Stomach (tissue), 9 donors: Measurements from ENCODE around the gene OSTN. TPM values are rescaled to one million over a fixed set of nuclear protein-coding genes. Genes with fewer than 3 reads are reported as not detected.

Experiments
- DNase-seq, 2 donors: peaks; one replicate each; pipeline versions ENCODE4 v3.0.0 to v3.0.0-alpha.2; 2013 to 2019
- H3K27ac ChIP-seq, 5 donors: fragments of 200-600 bp in 4 of 5; sonication (generic) in 4 of 5; one replicate each; pipeline ENCODE4 v1.5.1; 2013 to 2019; ENCODE audit warnings: mild to moderate bottlenecking in 1 of 5, moderate library complexity in 1 of 5
- H3K27me3 ChIP-seq, 3 donors: fragments of 200-600 bp; sonication (generic); one replicate each; pipeline ENCODE4 v1.5.1; 2017 to 2019; ENCODE audit warnings: mixed run types in 1 of 3
- H3K36me3 ChIP-seq, 4 donors: fragments of 200-600 bp; sonication (generic); 1 replicate in 3 of 4; 2 replicates in 1 of 4; pipeline ENCODE4 v1.5.1; 2016 to 2019
- H3K4me1 ChIP-seq, 4 donors: fragments of 200-600 bp; sonication (generic); one replicate each; pipeline ENCODE4 v1.5.1; 2016 to 2019
- H3K4me3 ChIP-seq, 4 donors: fragments of 200-600 bp; sonication (generic) in 3 of 4; one replicate each; pipeline ENCODE4 v1.5.1; 2016 to 2019; ENCODE audit warnings: mild to moderate bottlenecking in 1 of 4
- H3K9me3 ChIP-seq, 4 donors: fragments of 200-600 bp; sonication (generic); one replicate each; pipeline ENCODE4 v1.5.1; 2016 to 2019
- EP300 ChIP-seq: sonication (generic); formaldehyde crosslinking; IDR thresholded peaks from one replicate; pipeline ENCODE4 v1.6.1; 2017; ENCODE audit warnings: antibody characterized with exemption
- POLR2A ChIP-seq, 4 donors: fragments of 450-650 bp; IDR thresholded peaks; one replicate each; pipeline ENCODE4 v1.6.1; 2016; ENCODE audit warnings: antibody characterized with exemption in 4 of 4, control low read depth in 2 of 4, mild to moderate bottlenecking in 1 of 4, moderate library complexity in 1 of 4
- POLR2AphosphoS5 ChIP-seq, 3 donors: sonication (generic); formaldehyde crosslinking; IDR thresholded peaks; one replicate each; pipeline ENCODE4 v1.6.1; 2016; ENCODE audit warnings: antibody characterized with exemption in 3 of 3
- WGBS, 5 donors: extraction: QIAGEN DNeasy Blood & Tissue Kit in 3 of 5; methylation state at CpG; one replicate each; pipeline versions ENCODE4 v1.1.5 to v1.1.7; 2013 to 2018; 5-methylcytosine and 5-hydroxymethylcytosine counted together
- intact Hi-C: fragments of 100-400 bp; cut with DNase I; formaldehyde crosslinking; loops from one replicate; pipeline ENCODE4 v1.15.1; 2023; ENCODE audit warnings: low total_unique reads
- polyA plus RNA-seq, 3 donors: library from polyadenylated mRNA; stranded (reverse); fragments of 200-250 nt; gene quantifications; one replicate each; pipeline ENCODE4 v1.2.3, GENCODE V29; 2013
- total RNA-seq, 5 donors: library from RNA; depleted of rRNA; stranded (reverse); fragments of >200 nt; gene quantifications; one replicate each; pipeline versions ENCODE4 v1.1.0 to v1.2.3, GENCODE V29; 2014 to 2016
- TF ChIP-seq, protein P1 (sequence below), 7 experiments: fragments of 450-650 bp in 4 of 7; fragments of 200-600 bp in 3 of 7; sonication (generic) in 3 of 7; IDR thresholded peaks; one replicate each; pipeline ENCODE4 v1.5.1; 2016 to 2019; ENCODE audit warnings: antibody characterized with exemption in 7 of 7, control low read depth in 2 of 7, mild to moderate bottlenecking in 1 of 7
- donor health status: healthy with polysubstance abuse.
- donor health status: Bipolar disorder and iron deficiency.
- donor health status: healthy.

Gene OSTN
- total and polyA plus RNA-seq, 8 donors: 0.03 to 0.18 TPM; not detected in 6

DNA sequence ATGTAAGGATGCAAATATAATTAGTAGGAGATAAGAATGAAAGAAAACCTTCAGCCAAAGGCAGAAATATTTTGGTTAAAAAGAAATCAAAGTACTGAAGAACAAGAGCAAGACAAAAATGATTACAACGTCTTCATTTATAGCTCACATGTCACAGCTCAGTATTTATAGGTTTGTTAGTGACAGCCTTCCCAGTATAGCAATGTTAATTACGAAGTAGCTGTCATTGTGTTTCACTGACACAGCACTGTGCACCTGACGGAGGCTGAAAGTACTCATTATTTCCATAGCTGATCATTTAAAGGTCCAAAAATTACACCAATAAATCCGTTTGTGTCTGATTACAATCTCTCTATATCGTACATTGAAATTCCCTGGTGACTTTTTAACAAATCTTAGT lies 561 bp upstream of the OSTN start:
- intact Hi-C loops: no loop called here
- H3K27ac ChIP-seq: no peak overlapping the region
- H3K4me1 ChIP-seq: no peaks in the 10 kb centered on the region
- WGBS, 5 donors: 54 to 70% (median 65%) methylated on average over 5 of the region's 5 CpGs
- DNase-seq: no peak
- TF ChIP-seq POLR2A (IDR thresholded peaks at IDR 0.05): no peak
- no peak overlapping the region for H3K4me3 ChIP-seq
- no peaks in the 10 kb centered on the region for H3K9me3 ChIP-seq
- H3K36me3 ChIP-seq: no peaks in the 10 kb centered on the region
- no peaks in the 10 kb centered on the region for H3K27me3 ChIP-seq

GRCh38 chr3:191210032-191210431 lies 11.0 kb downstream of the OSTN start:
- Histone ChIP-seq H3K4me1 (no peaks in the 10 kb centered on the region), H3K36me3 (no peaks in the 10 kb centered on the region), H3K27ac (no peak overlapping the region), H3K9me3 (no peaks in the 10 kb centered on the region), H3K4me3 (no peak overlapping the region), H3K27me3 (no peaks in the 10 kb centered on the region)
- DNase-seq: no peak
- TF ChIP-seq POLR2AphosphoS5 (IDR thresholded peaks at IDR 0.05) (no peak), EP300 (no peak), POLR2A (IDR thresholded peaks at IDR 0.05) (no peak)
- TF ChIP-seq, protein P1, sequence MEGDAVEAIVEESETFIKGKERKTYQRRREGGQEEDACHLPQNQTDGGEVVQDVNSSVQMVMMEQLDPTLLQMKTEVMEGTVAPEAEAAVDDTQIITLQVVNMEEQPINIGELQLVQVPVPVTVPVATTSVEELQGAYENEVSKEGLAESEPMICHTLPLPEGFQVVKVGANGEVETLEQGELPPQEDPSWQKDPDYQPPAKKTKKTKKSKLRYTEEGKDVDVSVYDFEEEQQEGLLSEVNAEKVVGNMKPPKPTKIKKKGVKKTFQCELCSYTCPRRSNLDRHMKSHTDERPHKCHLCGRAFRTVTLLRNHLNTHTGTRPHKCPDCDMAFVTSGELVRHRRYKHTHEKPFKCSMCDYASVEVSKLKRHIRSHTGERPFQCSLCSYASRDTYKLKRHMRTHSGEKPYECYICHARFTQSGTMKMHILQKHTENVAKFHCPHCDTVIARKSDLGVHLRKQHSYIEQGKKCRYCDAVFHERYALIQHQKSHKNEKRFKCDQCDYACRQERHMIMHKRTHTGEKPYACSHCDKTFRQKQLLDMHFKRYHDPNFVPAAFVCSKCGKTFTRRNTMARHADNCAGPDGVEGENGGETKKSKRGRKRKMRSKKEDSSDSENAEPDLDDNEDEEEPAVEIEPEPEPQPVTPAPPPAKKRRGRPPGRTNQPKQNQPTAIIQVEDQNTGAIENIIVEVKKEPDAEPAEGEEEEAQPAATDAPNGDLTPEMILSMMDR (IDR thresholded peaks at IDR 0.05): no peak
- intact Hi-C loops: no loop called here
- WGBS, 5 donors: 89 to 92% (median 91%) methylated on average over 10 of the region's 10 CpGs

- TF ChIP-seq POLR2AphosphoS5 (IDR thresholded peaks at IDR 0.05) (no peak), EP300 (no peak)
- TF ChIP-seq, protein P1 (IDR thresholded peaks at IDR 0.05): no peak
- Histone ChIP-seq H3K36me3 (no peaks in the 10 kb centered on the region), H3K4me1 (no peaks in the 10 kb centered on the region), H3K27ac (no peak overlapping the region), H3K4me3 (no peak overlapping the region), H3K9me3 (no peaks in the 10 kb centered on the region), H3K27me3 (no peaks in the 10 kb centered on the region)
- DNase-seq: no peak
- 42 to 79% (median 53%) methylated on average over 1 of the region's 1 CpG for WGBS, 5 donors
- intact Hi-C loops: no loop called here
Measured at GRCh38 chr3:191216510-191216909, 17.5 kb downstream of the OSTN start.

- Histone ChIP-seq H3K27me3 (no peaks in the 10 kb centered on the region), H3K9me3 (no peaks in the 10 kb centered on the region), H3K4me3 (no peak overlapping the region), H3K36me3 (no peaks in the 10 kb centered on the region), H3K4me1 (no peaks in the 10 kb centered on the region), H3K27ac (no peak overlapping the region)
- 67 to 84% (median 78%) methylated on average over 1 of the region's 1 CpG for WGBS, 5 donors
- TF ChIP-seq POLR2AphosphoS5 (IDR thresholded peaks at IDR 0.05): no peak
- TF ChIP-seq POLR2A (IDR thresholded peaks at IDR 0.05): no peak
- TF ChIP-seq, protein P1 (IDR thresholded peaks at IDR 0.05): no peak
- no peak for TF ChIP-seq EP300
- DNase-seq: no peak
- intact Hi-C loops: no loop called here
Measured at GRCh38 chr3:191217301-191217700, 18.3 kb downstream of the OSTN start.

DNA sequence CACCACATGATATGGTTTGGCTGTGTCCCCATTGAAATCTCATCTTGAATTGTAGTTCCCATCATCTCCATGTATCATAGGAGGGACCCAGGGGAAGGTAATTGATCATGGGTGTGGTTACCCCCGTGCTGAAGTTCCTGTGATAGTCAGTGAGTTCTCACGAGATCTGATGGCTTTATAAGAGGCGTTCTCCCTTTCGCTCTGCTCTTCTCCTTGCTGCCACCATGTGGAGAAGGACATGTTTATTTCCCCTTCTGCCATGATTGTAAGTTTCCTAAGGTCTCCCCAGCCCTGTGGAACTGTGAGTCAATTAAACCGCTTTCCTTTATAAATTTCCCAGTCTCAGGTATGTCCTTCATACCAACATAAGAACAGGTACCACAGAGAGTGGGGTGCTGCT lies 21.9 kb downstream of the OSTN start:
- WGBS, 5 donors: 78 to 87% (median 84%) methylated on average over 5 of the region's 5 CpGs
- Histone ChIP-seq H3K27me3 (no peaks in the 10 kb centered on the region), H3K27ac (no peak overlapping the region), H3K4me1 (no peaks in the 10 kb centered on the region), H3K36me3 (no peaks in the 10 kb centered on the region), H3K9me3 (no peaks in the 10 kb centered on the region), H3K4me3 (no peak overlapping the region)
- no peak for DNase-seq
- TF ChIP-seq, protein P1 (IDR thresholded peaks at IDR 0.05): no peak
- TF ChIP-seq POLR2A (IDR thresholded peaks at IDR 0.05) (no peak), POLR2AphosphoS5 (IDR thresholded peaks at IDR 0.05) (no peak), EP300 (no peak)
- intact Hi-C loops: no loop called here
